SH-SY5Y (cell line): ENCODE data around the gene TMEM169.

ENCODE experiments used
- GATA2 ChIP-seq: IDR thresholded peaks from 2 replicates; pipeline ENCODE4 v1.6.1; 2011; ENCODE audit warnings: mild to moderate bottlenecking, low read depth, low read length
- GATA3 ChIP-seq: IDR thresholded peaks from 2 replicates; pipeline ENCODE4 v1.6.1; 2011; ENCODE audit warnings: low read depth, mild to moderate bottlenecking, low read length, moderate library complexity

DNA sequence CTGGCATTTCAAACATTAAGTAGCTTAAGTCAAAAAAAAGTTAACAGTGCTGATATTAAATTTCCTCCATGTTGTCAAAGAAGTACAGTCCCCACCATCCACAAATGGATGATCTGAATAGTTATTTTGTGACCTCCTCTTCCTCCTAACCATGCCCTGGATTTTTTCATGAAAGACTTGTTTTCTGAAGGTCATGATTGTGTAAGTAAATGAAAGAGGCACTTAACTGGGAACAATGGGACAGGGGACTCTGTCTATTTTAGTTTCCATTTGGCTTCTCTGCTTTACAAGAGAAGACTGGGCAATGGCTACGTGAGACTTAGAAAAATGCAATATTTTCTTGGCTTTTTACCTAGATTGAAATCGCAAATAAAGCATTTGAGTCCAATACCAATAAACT is 32.3 kb upstream of the TMEM169 start:
- TF ChIP-seq GATA3: no peak
- no peak for TF ChIP-seq GATA2
